Measurements from ENCODE around the gene SLC25A24. TPM values are rescaled to one million over a fixed set of nuclear protein-coding genes. Genes with fewer than 3 reads are reported as not detected.

The SLC25A24 gene
- total and polyA plus RNA-seq, 10 of the 15 experiments (the other 5 are each of a cell fraction or from before 2014, with no cell fraction given), result 4.0 to 20.6 (median 14.2) TPM

- TF ChIP-seq WRNIP1 (IDR thresholded peaks at IDR 0.05; ENCODE audit: borderline replicate concordance, low read depth, low read length), result no peak
- no peak for TF ChIP-seq NFYB (IDR thresholded peaks at IDR 0.05; ENCODE audit: insufficient read depth, low read depth, low read length)
- TF ChIP-seq ZNF592 (IDR thresholded peaks at IDR 0.05), result no peak
- TF ChIP-seq SRF (IDR thresholded peaks at IDR 0.05; ENCODE audit: low read depth in 2 of 2, low read length in 2 of 2), result no peak
- TF ChIP-seq MEF2B (IDR thresholded peaks at IDR 0.05; ENCODE audit: partially characterized antibody, poor library complexity, severe bottlenecking), result no peak
- TF ChIP-seq MXI1 (IDR thresholded peaks at IDR 0.05; ENCODE audit: low read depth, low read length), result no peak
- TF ChIP-seq NR2C2 (IDR thresholded peaks at IDR 0.05; ENCODE audit: borderline replicate concordance, control insufficient read depth, insufficient read length, low read depth), result no peak
- TF ChIP-seq ZSCAN29 (IDR thresholded peaks at IDR 0.05), result no peak
- TF ChIP-seq GATAD2B (conservative IDR thresholded peaks at IDR 0.05; ENCODE audit: low read depth), result no peak
- TF ChIP-seq BCL11A (IDR thresholded peaks at IDR 0.05; ENCODE audit: low read depth, low read length), result no peak
- no peak for TF ChIP-seq IKZF2 (IDR thresholded peaks at IDR 0.05)
- TF ChIP-seq PBX3 (IDR thresholded peaks at IDR 0.05; ENCODE audit: insufficient replicate concordance, low read depth, low read length), result no peak
- TF ChIP-seq CUX1 (IDR thresholded peaks at IDR 0.05; ENCODE audit: insufficient replicate concordance, low read depth, low read length), result no peak
- no peak for TF ChIP-seq CBFB (IDR thresholded peaks at IDR 0.05; ENCODE audit: low read depth)
- WGBS (ENCODE audit: insufficient coverage, insufficient replicate concordance, low lambda C conversion rate, missing lambda C conversion rate), result 0% methylated on average over 1 of the region's 1 CpG
- ATAC-seq (no peak), DNase-seq (ENCODE audit: low read depth, low spot score) (no peak), FAIRE-seq (no peak)
- Histone ChIP-seq H3K27ac (ENCODE audit: control insufficient read depth, insufficient read depth) (no peak overlapping the region), H3K9me3 (replicated peaks; ENCODE audit: control insufficient read depth, insufficient read depth, low read length) (no peaks in the 10 kb centered on the region; the same call in 2 of the 3 replicates), H4K20me1 (ENCODE audit: control insufficient read depth, insufficient read depth) (no peaks in the 10 kb centered on the region), H3K4me3 (no peak overlapping the region), H3K79me2 (ENCODE audit: control insufficient read depth, insufficient read depth, low read length) (no peaks in the 10 kb centered on the region), H3K4me2 (ENCODE audit: control insufficient read depth, insufficient read depth) (no peak overlapping the region), H3K9ac (ENCODE audit: control insufficient read depth, insufficient read depth, low read length) (no peak overlapping the region), H3K27me3 (replicated peaks in 1 of 2; ENCODE audit: control insufficient read depth in 2 of 2, insufficient read depth in 2 of 2, low read length in 1 of 2) (0 out of 4 replicates have a peak, but pooled peaks cover 0 to 2% of the 10 kb centered on the region in 2 experiments), H3K4me1 (ENCODE audit: control insufficient read depth, insufficient read depth, low read length) (no peaks in the 10 kb centered on the region), H2AFZ (ENCODE audit: control insufficient read depth, low read depth, low read length) (no peak overlapping the region), H3K36me3 (ENCODE audit: control insufficient read depth in 2 of 2, insufficient read depth in 2 of 2, low read length in 1 of 2) (no peaks in the 10 kb centered on the region)
- POLR2A ChIA-PET, result no interaction called here
- BruUV-seq (replicated peaks), result no TSS peak
- CTCF ChIA-PET, result no interaction called here
- in situ Hi-C loops (cut with MboI) (no loop called here), intact Hi-C loops (cut with micrococcal nuclease; ENCODE audit: unreplicated experiment) (loop anchor here (5.0 kb wide), 1 partner anchor 51 kb away; no protein-coding TSS in a partner anchor)
- RAD21 ChIA-PET (ENCODE audit: unreplicated experiment), result no interaction called here
- SMC1A ChIA-PET (ENCODE audit: uncharacterized antibody, unreplicated experiment), result no interaction called here
Observed at GRCh38 chr1:108193333-108193732, 6.8 kb downstream of the SLC25A24 start.
